ENCODE data around the gene RBP2. TPM values are rescaled to one million over a fixed set of nuclear protein-coding genes. Genes with fewer than 3 reads are reported as not detected.

RBP2 gene
- total and polyA plus RNA-seq, 2 of the 8 experiments (the other 6 are each of a cell fraction or from before 2014, with no cell fraction given): not detected

GRCh38 chr3:139499536-139499935, 23.2 kb upstream of the RBP2 start:
- Histone ChIP-seq H3K27ac (ENCODE audit: low read depth, low read length) (no peak overlapping the region), H3K23ac (ENCODE audit: insufficient read length) (no peak overlapping the region), H3K36me3 (ENCODE audit: control insufficient read depth in 2 of 4, insufficient read depth in 4 of 4, low read length in 3 of 4) (no peaks in the 10 kb centered on the region), H2AK5ac (ENCODE audit: low read depth, low read length) (no peak overlapping the region), H3K4me1 (replicated peaks in 1 of 4; ENCODE audit: control insufficient read depth in 3 of 4, insufficient read depth in 4 of 4, low read length in 3 of 4) (no peaks in the 10 kb centered on the region), H3K4me3 (ENCODE audit: extremely low read depth in 1 of 4, insufficient read depth in 2 of 4, low read depth in 3 of 4, low read length in 4 of 4) (no peak overlapping the region), H3K27me3 (replicated peaks in 1 of 4; ENCODE audit: control insufficient read depth in 3 of 4, extremely low read depth in 1 of 4, insufficient read depth in 3 of 4, low read length in 3 of 4) (no peaks in the 10 kb centered on the region), H3K4ac (replicated peaks; ENCODE audit: insufficient read length, low read depth, low read length) (no peak overlapping the region), H4K20me1 (replicated peaks in 1 of 2; ENCODE audit: control insufficient read depth in 1 of 2, insufficient read depth in 2 of 2, low read length in 2 of 2) (no peaks in the 10 kb centered on the region), H2BK120ac (replicated peaks; ENCODE audit: low read depth, low read length) (no peak overlapping the region), H3K9ac (replicated peaks in 1 of 4; ENCODE audit: extremely low read depth in 1 of 4, low read depth in 3 of 4, low read length in 3 of 4) (no peak overlapping the region), H2BK12ac (ENCODE audit: low read depth, low read length) (no peak overlapping the region), H3K79me1 (ENCODE audit: low read depth, low read length) (no peaks in the 10 kb centered on the region), H3K4me2 (ENCODE audit: insufficient read depth in 1 of 2, low read depth in 2 of 2, low read length in 2 of 2) (no peak overlapping the region), H3K56ac (replicated peaks; ENCODE audit: insufficient read length, low read depth, low read length) (no peak overlapping the region), H2BK20ac (ENCODE audit: low read length) (no peak overlapping the region), H4K8ac (ENCODE audit: extremely low read depth, insufficient read depth, low read length) (no peak overlapping the region), H2BK5ac (ENCODE audit: low read depth, low read length) (no peak overlapping the region), H3K14ac (ENCODE audit: insufficient read length) (no peak overlapping the region), H4K91ac (replicated peaks; ENCODE audit: insufficient read length, low read length) (no peak overlapping the region), H2AFZ (ENCODE audit: low read length) (no peak overlapping the region), H4K5ac (ENCODE audit: insufficient read length, low read depth, low read length) (no peak overlapping the region), H3K18ac (ENCODE audit: extremely low read depth, low read length) (no peak overlapping the region), H2BK15ac (ENCODE audit: low read length) (no peak overlapping the region), H3K23me2 (ENCODE audit: low read depth, low read length) (no peaks in the 10 kb centered on the region; the same call in 1 of the 2 replicates), H3K9me3 (ENCODE audit: insufficient read depth in 2 of 2, low read depth in 1 of 2, low read length in 1 of 2) (0 out of 4 replicates have a peak, but pooled peaks cover 0 to 3% of the 10 kb centered on the region in 2 experiments), H3K79me2 (ENCODE audit: control insufficient read depth in 1 of 2, insufficient read depth in 2 of 2, low read length in 2 of 2) (no peaks in the 10 kb centered on the region)
- no peak for TF ChIP-seq BACH1 (IDR thresholded peaks at IDR 0.05; ENCODE audit: low read length)
- no peak for TF ChIP-seq SP1 (IDR thresholded peaks at IDR 0.05; ENCODE audit: low read depth, low read length)
- no peak for TF ChIP-seq USF2 (IDR thresholded peaks at IDR 0.05; ENCODE audit: low read length)
- TF ChIP-seq CHD2 (IDR thresholded peaks at IDR 0.05; ENCODE audit: low read length): no peak
- TF ChIP-seq SP4 (IDR thresholded peaks at IDR 0.05; ENCODE audit: low read length): no peak
- no peak for TF ChIP-seq JUND (IDR thresholded peaks at IDR 0.05; ENCODE audit: low read length)
- no peak for TF ChIP-seq CEBPB (IDR thresholded peaks at IDR 0.05; ENCODE audit: low read depth, low read length)
- TF ChIP-seq EP300 (IDR thresholded peaks at IDR 0.05; ENCODE audit: borderline replicate concordance in 1 of 2, low read depth in 2 of 2, low read length in 2 of 2): no peak
- no peak for TF ChIP-seq SIN3A (conservative IDR thresholded peaks at IDR 0.05 in 1 of 2, IDR thresholded peaks at IDR 0.05 in 1 of 2; ENCODE audit: low read depth in 1 of 2, low read length in 2 of 2)
- no peak for TF ChIP-seq CTBP2 (IDR thresholded peaks at IDR 0.05; ENCODE audit: borderline replicate concordance, insufficient read depth, insufficient read length, low read length)
- TF ChIP-seq NANOG (IDR thresholded peaks at IDR 0.05; ENCODE audit: insufficient read depth, low read depth, low read length, poor library complexity, severe bottlenecking): no peak
- no peak for TF ChIP-seq TEAD4 (IDR thresholded peaks at IDR 0.05; ENCODE audit: low read depth, low read length)
- no peak for TF ChIP-seq YY1 (IDR thresholded peaks at IDR 0.05; ENCODE audit: low read depth, low read length)
- TF ChIP-seq SUZ12 (IDR thresholded peaks at IDR 0.05; ENCODE audit: low read length): no peak
- WGBS, 2 experiments (ENCODE audit: extremely low coverage in 1 of 2, insufficient coverage in 1 of 2, insufficient read length in 1 of 2, insufficient replicate concordance in 2 of 2, low coverage in 1 of 2, low lambda C conversion rate in 2 of 2, missing lambda C conversion rate in 1 of 2): 55% methylated on average over 2 of the region's 2 CpGs; no CpG with 5 or more reads in 1 of the 2 experiments
- ChIA-PET POLR2A (ENCODE audit: partially characterized antibody) (interaction anchor here (1.4 kb wide), 1 partner anchor 8 kb away, joined by 3 read pairs; no protein-coding TSS in a partner anchor), CTCF (ENCODE audit: partially characterized antibody) (interaction anchor here (1.2 to 1.7 kb wide), 6 partner anchors 41 to 72 kb away, joined by 3 to 4 read pairs (median 3); no protein-coding TSS in a partner anchor)
- DNase-seq (ENCODE audit: low read depth in 1 of 2, low spot score in 2 of 2) (no peak), FAIRE-seq (no peak)
